HG02763 (cell line): ENCODE results near the gene MYO7B.

ENCODE experiments used
- ATAC-seq: cut with Tn5 transposase; IDR thresholded peaks from one replicate; pipeline ENCODE4 v1.9.1; 2021; ENCODE audit warnings: mild to moderate bottlenecking, moderate library complexity; ENCODE audit not compliant: unreplicated experiment

Gene MYO7B

GRCh38 chr2:127535422-127535901 lies at the start of gene MYO7B:
MYO7B (plus strand) TSS chr2:127535683; CDS start chr2:127559723, 24,040 bp downstream.
- no peak for ATAC-seq

- no peak for ATAC-seq
Measured at GRCh38 chr2:127485694-127486071, 49.8 kb upstream of the MYO7B start.

GRCh38 chr2:127486247-127487058 lies 49.0 kb upstream of the MYO7B start:
- no peak for ATAC-seq

GRCh38 chr2:127490283-127490682 lies 45.2 kb upstream of the MYO7B start:
- no peak for ATAC-seq

- ATAC-seq, result no peak
Measured at GRCh38 chr2:127498386-127498785, 37.1 kb upstream of the MYO7B start.

- no peak for ATAC-seq
Measured at GRCh38 chr2:127503491-127503890, 32.0 kb upstream of the MYO7B start.

GRCh38 chr2:127504552-127505430 lies 30.7 kb upstream of the MYO7B start:
- ATAC-seq, result no peak

GRCh38 chr2:127506510-127506909 lies 29.0 kb upstream of the MYO7B start:
- no peak for ATAC-seq

GRCh38 chr2:127508023-127508630 lies 27.4 kb upstream of the MYO7B start:
- ATAC-seq, result no peak

- peak; percentile 42 for ATAC-seq
Measured at GRCh38 chr2:127508631-127509034, 26.9 kb upstream of the MYO7B start.

- no peak for ATAC-seq
Measured at GRCh38 chr2:127510073-127510472, 25.4 kb upstream of the MYO7B start.

- no peak for ATAC-seq
Measured at GRCh38 chr2:127511090-127511695, 24.3 kb upstream of the MYO7B start.

- ATAC-seq, result no peak
Measured at GRCh38 chr2:127511917-127512316, 23.6 kb upstream of the MYO7B start.

GRCh38 chr2:127512362-127512761 lies 23.1 kb upstream of the MYO7B start:
- ATAC-seq, result no peak

GRCh38 chr2:127514076-127514475 lies 21.4 kb upstream of the MYO7B start:
- no peak for ATAC-seq

- no peak for ATAC-seq
Measured at GRCh38 chr2:127514485-127514884, 21.0 kb upstream of the MYO7B start.

- ATAC-seq, result no peak
Measured at GRCh38 chr2:127515383-127515915, 20.0 kb upstream of the MYO7B start.

GRCh38 chr2:127516041-127516762 lies 19.3 kb upstream of the MYO7B start:
- no peak for ATAC-seq

- no peak for ATAC-seq
Measured at GRCh38 chr2:127517465-127517864, 18.0 kb upstream of the MYO7B start.

GRCh38 chr2:127520424-127520823 lies 15.1 kb upstream of the MYO7B start:
- ATAC-seq, result no peak
